ENCODE data around the gene CDR2. TPM values are rescaled to one million over a fixed set of nuclear protein-coding genes. Genes with fewer than 3 reads are reported as not detected.

The CDR2 gene
- total RNA-seq, 1 experiment from 2014 or later = 35.7 TPM

- H3K4me1 ChIP-seq (ENCODE audit: control insufficient read depth, insufficient read depth, low read length) = no peaks in the 10 kb centered on the region
- no peaks in the 10 kb centered on the region for H3K9me3 ChIP-seq (ENCODE audit: control insufficient read depth, insufficient read depth, low read depth, low read length)
- H3K27ac ChIP-seq (ENCODE audit: low read length) = no peak overlapping the region
- H3K4me3 ChIP-seq (ENCODE audit: low read depth in 2 of 2, low read length in 2 of 2) = no peak overlapping the region
- no peaks in the 10 kb centered on the region for H3K27me3 ChIP-seq (ENCODE audit: control insufficient read depth, insufficient read depth, low read length)
- CTCF ChIA-PET = no interaction called here
- TF ChIP-seq TCF7L2 (IDR thresholded peaks at IDR 0.05; ENCODE audit: low read depth, low read length) = no peak
- TF ChIP-seq REST (IDR thresholded peaks at IDR 0.05; ENCODE audit: insufficient read depth in 1 of 2, low read depth in 2 of 2, low read length in 1 of 2) = no peak
- no peak for TF ChIP-seq CTCF (IDR thresholded peaks at IDR 0.05)
- TF ChIP-seq POLR2AphosphoS5 (IDR thresholded peaks at IDR 0.05; ENCODE audit: low read depth, low read length) = no peak
- no peak for TF ChIP-seq SIN3A (IDR thresholded peaks at IDR 0.05; ENCODE audit: borderline replicate concordance, insufficient read depth, low read depth, low read length)
- no peaks in the 10 kb centered on the region; the same call in none of the 2 replicates for H3K36me3 ChIP-seq (ENCODE audit: control insufficient read depth, insufficient read depth, low read length)
- in situ Hi-C loops (cut with HindIII; ENCODE audit: low pct_unique_long_range_greater_than_20kb, low sequenced_read_pairs) (no loop called here), intact Hi-C loops (cut with micrococcal nuclease; ENCODE audit: unreplicated experiment) (no loop called here)
- ATAC-seq (no peak), DNase-seq (ENCODE audit: low read depth, low spot score) (no peak)
- POLR2A ChIA-PET = interaction anchor here (0.6 kb wide), 1 partner anchor 14 kb away, joined by 4 read pairs; no protein-coding TSS in a partner anchor
- no TSS peak for BruUV-seq (replicated peaks)
These were observed 50.2 kb downstream of the CDR2 start for GRCh38 chr16:22323959-22324786.

GRCh38 chr16:22323173-22323958 is 51.1 kb downstream of the CDR2 start:
- ChIA-PET CTCF (no interaction called here), POLR2A (no interaction called here)
- Histone ChIP-seq H3K4me3 (ENCODE audit: low read depth in 2 of 2, low read length in 2 of 2) (no peak overlapping the region), H3K4me1 (ENCODE audit: control insufficient read depth, insufficient read depth, low read length) (no peaks in the 10 kb centered on the region), H3K36me3 (ENCODE audit: control insufficient read depth, insufficient read depth, low read length) (no peaks in the 10 kb centered on the region; the same call in none of the 2 replicates), H3K27ac (ENCODE audit: low read length) (no peak overlapping the region), H3K9me3 (ENCODE audit: control insufficient read depth, insufficient read depth, low read depth, low read length) (no peaks in the 10 kb centered on the region), H3K27me3 (ENCODE audit: control insufficient read depth, insufficient read depth, low read length) (no peaks in the 10 kb centered on the region)
- BruUV-seq (replicated peaks) = no TSS peak
- no peak for DNase-seq (ENCODE audit: low read depth, low spot score)
- intact Hi-C loops (cut with micrococcal nuclease; ENCODE audit: unreplicated experiment) (no loop called here), in situ Hi-C loops (cut with HindIII; ENCODE audit: low pct_unique_long_range_greater_than_20kb, low sequenced_read_pairs) (no loop called here)
- TF ChIP-seq POLR2AphosphoS5 (IDR thresholded peaks at IDR 0.05; ENCODE audit: low read depth, low read length) = no peak
- TF ChIP-seq REST (IDR thresholded peaks at IDR 0.05; ENCODE audit: insufficient read depth in 1 of 2, low read depth in 2 of 2, low read length in 1 of 2) = no peak
- no peak for TF ChIP-seq SIN3A (IDR thresholded peaks at IDR 0.05; ENCODE audit: borderline replicate concordance, insufficient read depth, low read depth, low read length)
- no peak for TF ChIP-seq CTCF (IDR thresholded peaks at IDR 0.05)
- no peak for TF ChIP-seq TCF7L2 (IDR thresholded peaks at IDR 0.05; ENCODE audit: low read depth, low read length)
- ATAC-seq = no peak

All from Panc1 (cell line).